Stomach (tissue), 9 donors: Measurements from ENCODE around the gene FGD2. TPM values are rescaled to one million over a fixed set of nuclear protein-coding genes. Genes with fewer than 3 reads are reported as not detected.

Experiments used
- DNase-seq, 2 donors: peaks; one replicate each; pipeline versions ENCODE4 v3.0.0 to v3.0.0-alpha.2; 2013 to 2019
- H3K27ac ChIP-seq, 5 donors: fragments of 200-600 bp in 4 of 5; sonication (generic) in 4 of 5; one replicate each; pipeline ENCODE4 v1.5.1; 2013 to 2019; ENCODE audit warnings: mild to moderate bottlenecking in 1 of 5, moderate library complexity in 1 of 5
- H3K27me3 ChIP-seq, 3 donors: fragments of 200-600 bp; sonication (generic); one replicate each; pipeline ENCODE4 v1.5.1; 2017 to 2019; ENCODE audit warnings: mixed run types in 1 of 3
- H3K36me3 ChIP-seq, 4 donors: fragments of 200-600 bp; sonication (generic); 1 replicate in 3 of 4; 2 replicates in 1 of 4; pipeline ENCODE4 v1.5.1; 2016 to 2019
- H3K4me1 ChIP-seq, 4 donors: fragments of 200-600 bp; sonication (generic); one replicate each; pipeline ENCODE4 v1.5.1; 2016 to 2019
- H3K4me3 ChIP-seq, 4 donors: fragments of 200-600 bp; sonication (generic) in 3 of 4; one replicate each; pipeline ENCODE4 v1.5.1; 2016 to 2019; ENCODE audit warnings: mild to moderate bottlenecking in 1 of 4
- H3K9me3 ChIP-seq, 4 donors: fragments of 200-600 bp; sonication (generic); one replicate each; pipeline ENCODE4 v1.5.1; 2016 to 2019
- EP300 ChIP-seq: sonication (generic); formaldehyde crosslinking; IDR thresholded peaks from one replicate; pipeline ENCODE4 v1.6.1; 2017; ENCODE audit warnings: antibody characterized with exemption
- POLR2A ChIP-seq, 4 donors: fragments of 450-650 bp; IDR thresholded peaks; one replicate each; pipeline ENCODE4 v1.6.1; 2016; ENCODE audit warnings: antibody characterized with exemption in 4 of 4, control low read depth in 2 of 4, mild to moderate bottlenecking in 1 of 4, moderate library complexity in 1 of 4
- POLR2AphosphoS5 ChIP-seq, 3 donors: sonication (generic); formaldehyde crosslinking; IDR thresholded peaks; one replicate each; pipeline ENCODE4 v1.6.1; 2016; ENCODE audit warnings: antibody characterized with exemption in 3 of 3
- WGBS, 5 donors: extraction: QIAGEN DNeasy Blood & Tissue Kit in 3 of 5; methylation state at CpG; one replicate each; pipeline versions ENCODE4 v1.1.5 to v1.1.7; 2013 to 2018; 5-methylcytosine and 5-hydroxymethylcytosine counted together
- intact Hi-C: fragments of 100-400 bp; cut with DNase I; formaldehyde crosslinking; loops from one replicate; pipeline ENCODE4 v1.15.1; 2023; ENCODE audit warnings: low total_unique reads
- polyA plus RNA-seq, 3 donors: library from polyadenylated mRNA; stranded (reverse); fragments of 200-250 nt; gene quantifications; one replicate each; pipeline ENCODE4 v1.2.3, GENCODE V29; 2013
- total RNA-seq, 5 donors: library from RNA; depleted of rRNA; stranded (reverse); fragments of >200 nt; gene quantifications; one replicate each; pipeline versions ENCODE4 v1.1.0 to v1.2.3, GENCODE V29; 2014 to 2016
- TF ChIP-seq, protein P1 (sequence below), 7 experiments: fragments of 450-650 bp in 4 of 7; fragments of 200-600 bp in 3 of 7; sonication (generic) in 3 of 7; IDR thresholded peaks; one replicate each; pipeline ENCODE4 v1.5.1; 2016 to 2019; ENCODE audit warnings: antibody characterized with exemption in 7 of 7, control low read depth in 2 of 7, mild to moderate bottlenecking in 1 of 7
- donor health status: healthy with polysubstance abuse.
- donor health status: Bipolar disorder and iron deficiency.
- donor health status: healthy.

Gene FGD2
- total and polyA plus RNA-seq, 8 donors, result 2.6 to 34.5 (median 5.3) TPM

DNA sequence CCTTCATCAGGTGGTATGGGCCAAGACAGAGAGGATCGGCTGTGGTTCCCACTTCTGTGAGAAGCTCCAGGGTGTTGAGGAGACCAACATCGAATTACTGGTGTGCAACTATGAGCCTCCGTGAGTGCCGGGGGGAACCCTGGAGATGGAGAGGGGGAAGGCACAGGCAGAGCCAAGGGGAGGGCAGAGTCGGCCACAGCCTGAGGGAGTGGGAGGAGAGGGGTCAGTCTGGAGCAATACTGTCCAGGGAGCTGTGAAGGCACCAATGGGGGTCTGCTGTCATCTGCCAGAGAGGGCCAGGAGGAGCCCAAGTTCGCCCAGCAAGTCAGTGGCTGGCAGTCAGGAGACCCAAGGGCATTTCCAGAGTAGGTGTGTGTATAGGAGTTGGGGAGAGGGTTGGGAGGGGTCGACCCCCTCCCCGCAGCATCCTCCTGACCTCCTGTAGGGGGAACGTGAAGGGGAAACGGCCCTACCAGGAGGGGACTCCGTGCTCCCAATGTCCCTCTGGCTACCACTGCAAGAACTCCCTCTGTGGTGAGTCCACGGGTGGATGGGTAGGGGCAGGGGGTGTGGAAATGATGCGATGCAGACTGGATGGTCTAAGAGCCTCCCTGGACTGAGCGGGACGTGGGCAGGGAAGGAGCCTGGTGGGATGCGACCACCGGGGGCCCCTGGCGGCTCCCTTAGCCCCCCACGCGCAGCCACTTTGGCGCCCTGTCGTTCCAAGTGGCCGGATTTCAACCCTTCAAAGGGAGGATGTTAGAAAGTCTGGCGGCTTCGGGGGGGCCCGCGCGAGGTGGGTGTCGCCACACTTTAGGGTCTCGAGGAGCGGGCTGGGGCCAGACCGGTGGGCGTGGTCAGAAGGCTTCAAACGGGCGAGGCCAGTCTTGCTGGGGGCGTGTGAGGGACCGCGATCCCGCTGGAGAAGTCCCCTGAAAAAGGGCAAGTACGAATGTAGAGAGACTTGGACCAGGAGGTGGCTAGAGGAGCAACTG, 43.7 kb upstream of the FGD2 start:
- intact Hi-C loops, result no loop called here
- Histone ChIP-seq H3K27ac (peak overlapping the region in 3 of 5 donors; percentile 14 to 61 (median 61)), H3K27me3 (peaks cover 0 to 10% (median 0%) of the 10 kb centered on the region in 3 donors), H3K4me1 (peaks cover 5 to 54% (median 31%) of the 10 kb centered on the region in 4 donors), H3K4me3 (no peak overlapping the region), H3K9me3 (no peaks in the 10 kb centered on the region), H3K36me3 (peaks cover 0 to 8% (median 4%) of the 10 kb centered on the region in 4 donors)
- TF ChIP-seq POLR2AphosphoS5 (IDR thresholded peaks at IDR 0.05) (no peak), POLR2A (IDR thresholded peaks at IDR 0.05) (no peak)
- WGBS, 5 donors, result 63 to 77% (median 72%) methylated on average over 32 to 40 of the region's 40 CpGs
- DNase-seq, result no peak

DNA sequence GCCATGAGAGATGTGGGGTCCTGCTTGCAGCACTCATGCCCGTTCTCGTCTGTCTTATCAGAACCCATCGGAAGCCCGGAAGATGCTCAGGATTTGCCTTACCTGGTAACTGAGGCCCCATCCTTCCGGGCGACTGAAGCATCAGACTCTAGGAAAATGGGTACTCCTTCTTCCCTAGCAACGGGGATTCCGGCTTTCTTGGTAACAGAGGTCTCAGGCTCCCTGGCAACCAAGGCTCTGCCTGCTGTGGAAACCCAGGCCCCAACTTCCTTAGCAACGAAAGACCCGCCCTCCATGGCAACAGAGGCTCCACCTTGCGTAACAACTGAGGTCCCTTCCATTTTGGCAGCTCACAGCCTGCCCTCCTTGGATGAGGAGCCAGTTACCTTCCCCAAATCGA, 42.6 kb upstream of the FGD2 start:
- Histone ChIP-seq H3K4me1 (peaks cover 5 to 57% (median 31%) of the 10 kb centered on the region in 4 donors), H3K27me3 (peaks cover 0 to 10% (median 0%) of the 10 kb centered on the region in 3 donors), H3K9me3 (no peaks in the 10 kb centered on the region), H3K4me3 (no peak overlapping the region), H3K27ac (peak overlapping the region in 1 of 5 donors; percentile 11), H3K36me3 (peaks cover 5 to 19% (median 16%) of the 10 kb centered on the region in 4 donors)
- TF ChIP-seq POLR2AphosphoS5 (IDR thresholded peaks at IDR 0.05) (no peak), EP300 (no peak), POLR2A (IDR thresholded peaks at IDR 0.05) (no peak)
- TF ChIP-seq, protein P1, sequence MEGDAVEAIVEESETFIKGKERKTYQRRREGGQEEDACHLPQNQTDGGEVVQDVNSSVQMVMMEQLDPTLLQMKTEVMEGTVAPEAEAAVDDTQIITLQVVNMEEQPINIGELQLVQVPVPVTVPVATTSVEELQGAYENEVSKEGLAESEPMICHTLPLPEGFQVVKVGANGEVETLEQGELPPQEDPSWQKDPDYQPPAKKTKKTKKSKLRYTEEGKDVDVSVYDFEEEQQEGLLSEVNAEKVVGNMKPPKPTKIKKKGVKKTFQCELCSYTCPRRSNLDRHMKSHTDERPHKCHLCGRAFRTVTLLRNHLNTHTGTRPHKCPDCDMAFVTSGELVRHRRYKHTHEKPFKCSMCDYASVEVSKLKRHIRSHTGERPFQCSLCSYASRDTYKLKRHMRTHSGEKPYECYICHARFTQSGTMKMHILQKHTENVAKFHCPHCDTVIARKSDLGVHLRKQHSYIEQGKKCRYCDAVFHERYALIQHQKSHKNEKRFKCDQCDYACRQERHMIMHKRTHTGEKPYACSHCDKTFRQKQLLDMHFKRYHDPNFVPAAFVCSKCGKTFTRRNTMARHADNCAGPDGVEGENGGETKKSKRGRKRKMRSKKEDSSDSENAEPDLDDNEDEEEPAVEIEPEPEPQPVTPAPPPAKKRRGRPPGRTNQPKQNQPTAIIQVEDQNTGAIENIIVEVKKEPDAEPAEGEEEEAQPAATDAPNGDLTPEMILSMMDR (IDR thresholded peaks at IDR 0.05), result no peak
- 63 to 80% (median 75%) methylated on average over 9 to 12 of the region's 12 CpGs for WGBS, 5 donors
- intact Hi-C loops, result no loop called here
- DNase-seq, result peak; percentile 59 to 89

DNA sequence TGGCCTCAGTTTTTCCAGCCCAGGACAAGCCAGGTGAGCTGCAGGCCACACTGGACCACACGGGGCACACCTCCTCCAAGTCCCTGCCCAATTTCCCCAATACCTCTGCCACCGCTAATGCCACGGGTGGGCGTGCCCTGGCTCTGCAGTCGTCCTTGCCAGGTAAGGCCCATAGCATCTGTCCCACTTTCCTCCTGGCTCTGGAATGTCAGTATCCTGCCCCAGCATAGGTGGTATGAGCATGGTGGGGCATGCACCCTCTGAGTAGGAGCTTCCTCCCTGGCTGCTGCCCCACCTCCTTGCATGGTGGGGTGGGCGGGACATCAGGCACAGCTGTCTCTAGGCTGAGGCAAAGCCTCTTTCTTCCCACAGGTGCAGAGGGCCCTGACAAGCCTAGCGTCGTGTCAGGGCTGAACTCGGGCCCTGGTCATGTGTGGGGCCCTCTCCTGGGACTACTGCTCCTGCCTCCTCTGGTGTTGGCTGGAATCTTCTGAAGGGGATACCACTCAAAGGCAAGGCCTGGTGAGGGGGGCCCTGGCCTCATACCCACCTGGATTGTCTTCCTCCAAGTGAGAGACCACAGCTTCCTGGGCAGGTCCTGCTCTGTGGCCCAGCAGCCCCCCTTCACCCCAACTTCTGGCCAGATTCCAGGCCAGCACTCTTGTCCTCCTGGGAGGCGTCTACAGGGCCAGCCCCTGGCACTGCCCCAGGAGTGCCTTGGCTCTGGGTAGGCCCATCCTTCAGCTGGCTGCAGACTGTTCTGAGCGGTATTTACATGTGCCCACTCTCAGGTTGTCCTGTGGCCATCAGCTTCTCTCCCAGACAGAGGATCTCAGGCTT, 41.8 kb upstream of the FGD2 start:
- 48 to 70% (median 56%) methylated on average over 7 to 11 of the region's 11 CpGs for WGBS, 5 donors
- peak overlapping the region in 3 of 5 donors; percentile 11 to 26 (median 13) for H3K27ac ChIP-seq
- no peaks in the 10 kb centered on the region for H3K9me3 ChIP-seq
- intact Hi-C loops, result no loop called here
- H3K27me3 ChIP-seq, result peaks cover 0 to 4% (median 0%) of the 10 kb centered on the region in 3 donors
- TF ChIP-seq POLR2AphosphoS5 (IDR thresholded peaks at IDR 0.05) (no peak), EP300 (no peak), POLR2A (IDR thresholded peaks at IDR 0.05) (no peak)
- TF ChIP-seq, protein P1 (IDR thresholded peaks at IDR 0.05), result no peak
- peaks cover 13 to 27% (median 23%) of the 10 kb centered on the region in 4 donors for H3K36me3 ChIP-seq
- H3K4me1 ChIP-seq, result peaks cover 5 to 63% (median 31%) of the 10 kb centered on the region in 4 donors
- H3K4me3 ChIP-seq, result no peak overlapping the region
- peak in 1 of 2 donors; percentile 72 for DNase-seq

DNA sequence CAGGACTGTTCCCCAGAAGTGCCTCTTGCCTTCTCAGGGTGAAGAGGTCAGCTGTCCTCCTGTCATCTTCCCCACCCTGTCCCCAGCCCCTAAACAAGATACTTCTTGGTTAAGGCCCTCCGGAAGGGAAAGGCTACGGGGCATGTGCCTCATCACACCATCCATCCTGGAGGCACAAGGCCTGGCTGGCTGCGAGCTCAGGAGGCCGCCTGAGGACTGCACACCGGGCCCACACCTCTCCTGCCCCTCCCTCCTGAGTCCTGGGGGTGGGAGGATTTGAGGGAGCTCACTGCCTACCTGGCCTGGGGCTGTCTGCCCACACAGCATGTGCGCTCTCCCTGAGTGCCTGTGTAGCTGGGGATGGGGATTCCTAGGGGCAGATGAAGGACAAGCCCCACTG, 41.1 kb upstream of the FGD2 start:
- no peaks in the 10 kb centered on the region for H3K9me3 ChIP-seq
- 68 to 85% (median 79%) methylated on average over 6 of the region's 6 CpGs for WGBS, 5 donors
- peak overlapping the region in 2 of 5 donors; percentile 11 to 13 for H3K27ac ChIP-seq
- DNase-seq, result no peak
- intact Hi-C loops, result no loop called here
- H3K4me1 ChIP-seq, result peaks cover 5 to 68% (median 30%) of the 10 kb centered on the region in 4 donors
- TF ChIP-seq EP300 (no peak), POLR2A (IDR thresholded peaks at IDR 0.05) (no peak), POLR2AphosphoS5 (IDR thresholded peaks at IDR 0.05) (no peak)
- TF ChIP-seq, protein P1 (IDR thresholded peaks at IDR 0.05), result no peak
- H3K4me3 ChIP-seq, result no peak overlapping the region
- H3K27me3 ChIP-seq, result peaks cover 0 to 4% (median 0%) of the 10 kb centered on the region in 3 donors
- peaks cover 20 to 34% (median 30%) of the 10 kb centered on the region in 4 donors for H3K36me3 ChIP-seq
